GM18508 (cell line): ENCODE measurements around the gene ENG.
"Not testable (repeated sequence)": the region's sequence is repeated elsewhere in the genome, so short reads cannot be mapped to it uniquely, and the experiment has no call there.

ENCODE experiments used
- ATAC-seq: cut with Tn5 transposase; IDR thresholded peaks from one replicate; pipeline ENCODE4 v1.9.1; 2021; ENCODE audit warnings: moderate number of reproducible peaks; ENCODE audit not compliant: insufficient read depth, unreplicated experiment

Gene ENG

GRCh38 chr9:127878652-127879390 is 24.4 kb upstream of the ENG start:
- no peak for ATAC-seq

- ATAC-seq = no peak
Observed at GRCh38 chr9:127878001-127878651, 23.7 kb upstream of the ENG start.

GRCh38 chr9:127877566-127877998 is 23.1 kb upstream of the ENG start, which contains the start of gene AK1:
Gene AK1, minus strand, starts transcription at chr9:127877675. Its CDS starts 3,058 bp downstream, at chr9:127874617.
- ATAC-seq = no peak

GRCh38 chr9:127876764-127877562 is 22.5 kb upstream of the ENG start:
- ATAC-seq = no peak

- ATAC-seq = no peak
Observed at GRCh38 chr9:127876026-127876763, 21.7 kb upstream of the ENG start.

- ATAC-seq = no peak
Observed at GRCh38 chr9:127875306-127875966, 21.0 kb upstream of the ENG start.

- ATAC-seq = no peak
Observed at GRCh38 chr9:127874301-127875221, 20.1 kb upstream of the ENG start.

GRCh38 chr9:127873886-127874285 is 19.4 kb upstream of the ENG start:
- ATAC-seq = no peak

GRCh38 chr9:127873223-127873691 is 18.8 kb upstream of the ENG start:
- no peak for ATAC-seq

- ATAC-seq = no peak
Observed at GRCh38 chr9:127872369-127873222, 18.1 kb upstream of the ENG start.

GRCh38 chr9:127871531-127871930 is 17.1 kb upstream of the ENG start:
- ATAC-seq = no peak

- ATAC-seq = no peak
Observed at GRCh38 chr9:127870887-127871286, 16.4 kb upstream of the ENG start.

GRCh38 chr9:127870153-127870491 is 15.7 kb upstream of the ENG start:
- ATAC-seq = not testable (repeated sequence)

- ATAC-seq = no peak
Observed at GRCh38 chr9:127869310-127870152, 15.1 kb upstream of the ENG start.

GRCh38 chr9:127868278-127868902 is 13.9 kb upstream of the ENG start:
- no peak for ATAC-seq
